Measurements from ENCODE around the gene CTCFL. TPM values are rescaled to one million over a fixed set of nuclear protein-coding genes. Genes with fewer than 3 reads are reported as not detected.

The CTCFL gene
- total and polyA plus RNA-seq, 2 of the 13 experiments (the other 11 are each of a cell fraction or from before 2014, with no cell fraction given), result 0.04 TPM; not detected in 1

DNA sequence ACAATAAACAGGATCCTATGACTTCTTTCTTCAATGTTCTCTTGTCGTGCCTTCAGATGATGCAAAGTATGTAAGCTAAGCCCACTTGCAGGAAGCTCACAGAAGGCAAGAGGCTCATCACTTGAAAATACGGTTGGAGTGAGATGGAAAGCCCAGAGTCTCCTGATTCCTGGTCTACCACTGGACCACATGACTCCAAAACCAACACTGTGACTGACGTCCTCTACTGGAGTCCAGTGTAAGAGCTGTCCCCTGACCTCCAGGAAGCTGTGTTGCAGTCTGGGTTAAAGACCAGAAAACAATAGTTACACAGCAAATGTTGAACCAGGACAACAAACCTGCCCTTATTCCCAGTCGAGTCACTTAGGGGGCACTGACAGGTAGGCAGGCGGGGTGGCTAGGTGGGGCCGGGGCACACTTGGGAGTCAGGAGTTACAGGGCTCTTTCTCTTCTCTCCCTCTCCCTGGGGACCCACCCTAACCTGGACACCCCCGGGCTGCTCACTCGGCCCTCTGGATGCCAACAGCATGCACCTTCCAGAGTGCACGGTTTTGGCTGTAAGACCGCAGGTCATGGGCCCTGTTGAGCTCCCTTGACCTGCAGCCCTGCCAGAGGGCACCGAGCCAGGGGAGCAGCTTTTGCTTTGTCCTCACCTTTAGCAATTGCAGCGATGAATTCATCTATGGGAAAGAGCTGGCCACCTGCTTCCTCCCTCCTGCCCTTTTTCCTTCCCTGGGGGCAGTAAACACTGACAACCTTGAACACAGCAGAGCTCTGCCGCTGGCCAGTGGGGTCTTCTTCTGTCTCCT is 43.4 kb upstream of the CTCFL start (continued):
- TF ChIP-seq CBFB (CRISPR knock-in tag; IDR thresholded peaks at IDR 0.05) (no peak), KLF6 (CRISPR knock-in tag; IDR thresholded peaks at IDR 0.05) (0 out of 2 replicates have a peak, but pooled peaks have one; percentile 13), NONO (IDR thresholded peaks at IDR 0.05) (no peak), NONO (CRISPR knock-in tag; conservative IDR thresholded peaks at IDR 0.05) (0 out of 2 replicates have a peak, but pooled peaks have one; percentile 56), ZNF674 (CRISPR knock-in tag; IDR thresholded peaks at IDR 0.05; ENCODE audit: low read depth) (no peak), ASH2L (IDR thresholded peaks at IDR 0.05; ENCODE audit: insufficient read length, low read depth, low read length) (peak; percentile 44), ZNF235 (CRISPR knock-in tag; IDR thresholded peaks at IDR 0.05; ENCODE audit: borderline replicate concordance) (peak; percentile 32; the same call in 1 of the 2 replicates), ZNF572 (CRISPR knock-in tag; IDR thresholded peaks at IDR 0.05) (0 out of 2 replicates have a peak, but pooled peaks have one; percentile 53), KMT2B (CRISPR knock-in tag; IDR thresholded peaks at IDR 0.05) (no peak), SMAD1 (CRISPR knock-in tag; IDR thresholded peaks at IDR 0.05; ENCODE audit: borderline replicate concordance, low read depth) (no peak; the same call in 1 of the 2 replicates), ZNF850 (CRISPR knock-in tag; conservative IDR thresholded peaks at IDR 0.05) (0 out of 2 replicates have a peak, but pooled peaks have one; percentile 28), ZNF660 (CRISPR knock-in tag; IDR thresholded peaks at IDR 0.05; ENCODE audit: borderline replicate concordance, low read depth) (no peak), ZNF607 (CRISPR knock-in tag; IDR thresholded peaks at IDR 0.05; ENCODE audit: borderline replicate concordance) (no peak; the same call in 1 of the 2 replicates), RFX5 (IDR thresholded peaks at IDR 0.05; ENCODE audit: low read depth, low read length) (no peak; the same call in 1 of the 2 replicates), ZNF33A (CRISPR knock-in tag; IDR thresholded peaks at IDR 0.05; ENCODE audit: borderline replicate concordance) (0 out of 2 replicates have a peak, but pooled peaks have one; percentile 7), ZNF7 (CRISPR knock-in tag; IDR thresholded peaks at IDR 0.05) (no peak), ZNF772 (CRISPR knock-in tag; IDR thresholded peaks at IDR 0.05) (0 out of 2 replicates have a peak, but pooled peaks have one; percentile 16), SOX5 (CRISPR knock-in tag; IDR thresholded peaks at IDR 0.05; ENCODE audit: borderline replicate concordance) (peak; percentile 74), ZNF207 (IDR thresholded peaks at IDR 0.05; ENCODE audit: borderline replicate concordance) (no peak)
- TF ChIP-seq, protein P1, sequence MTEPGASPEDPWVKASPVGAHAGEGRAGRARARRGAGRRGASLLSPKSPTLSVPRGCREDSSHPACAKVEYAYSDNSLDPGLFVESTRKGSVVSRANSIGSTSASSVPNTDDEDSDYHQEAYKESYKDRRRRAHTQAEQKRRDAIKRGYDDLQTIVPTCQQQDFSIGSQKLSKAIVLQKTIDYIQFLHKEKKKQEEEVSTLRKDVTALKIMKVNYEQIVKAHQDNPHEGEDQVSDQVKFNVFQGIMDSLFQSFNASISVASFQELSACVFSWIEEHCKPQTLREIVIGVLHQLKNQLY (CRISPR knock-in tag; IDR thresholded peaks at IDR 0.05), result no peak
- TF ChIP-seq, protein P2, sequence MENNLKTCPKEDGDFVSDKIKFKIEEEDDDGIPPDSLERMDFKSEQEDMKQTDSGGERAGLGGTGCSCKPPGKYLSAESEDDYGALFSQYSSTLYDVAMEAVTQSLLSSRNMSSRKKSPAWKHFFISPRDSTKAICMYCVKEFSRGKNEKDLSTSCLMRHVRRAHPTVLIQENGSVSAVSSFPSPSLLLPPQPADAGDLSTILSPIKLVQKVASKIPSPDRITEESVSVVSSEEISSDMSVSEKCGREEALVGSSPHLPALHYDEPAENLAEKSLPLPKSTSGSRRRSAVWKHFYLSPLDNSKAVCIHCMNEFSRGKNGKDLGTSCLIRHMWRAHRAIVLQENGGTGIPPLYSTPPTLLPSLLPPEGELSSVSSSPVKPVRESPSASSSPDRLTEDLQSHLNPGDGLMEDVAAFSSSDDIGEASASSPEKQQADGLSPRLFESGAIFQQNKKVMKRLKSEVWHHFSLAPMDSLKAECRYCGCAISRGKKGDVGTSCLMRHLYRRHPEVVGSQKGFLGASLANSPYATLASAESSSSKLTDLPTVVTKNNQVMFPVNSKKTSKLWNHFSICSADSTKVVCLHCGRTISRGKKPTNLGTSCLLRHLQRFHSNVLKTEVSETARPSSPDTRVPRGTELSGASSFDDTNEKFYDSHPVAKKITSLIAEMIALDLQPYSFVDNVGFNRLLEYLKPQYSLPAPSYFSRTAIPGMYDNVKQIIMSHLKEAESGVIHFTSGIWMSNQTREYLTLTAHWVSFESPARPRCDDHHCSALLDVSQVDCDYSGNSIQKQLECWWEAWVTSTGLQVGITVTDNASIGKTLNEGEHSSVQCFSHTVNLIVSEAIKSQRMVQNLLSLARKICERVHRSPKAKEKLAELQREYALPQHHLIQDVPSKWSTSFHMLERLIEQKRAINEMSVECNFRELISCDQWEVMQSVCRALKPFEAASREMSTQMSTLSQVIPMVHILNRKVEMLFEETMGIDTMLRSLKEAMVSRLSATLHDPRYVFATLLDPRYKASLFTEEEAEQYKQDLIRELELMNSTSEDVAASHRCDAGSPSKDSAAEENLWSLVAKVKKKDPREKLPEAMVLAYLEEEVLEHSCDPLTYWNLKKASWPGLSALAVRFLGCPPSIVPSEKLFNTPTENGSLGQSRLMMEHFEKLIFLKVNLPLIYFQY (CRISPR knock-in tag; IDR thresholded peaks at IDR 0.05; ENCODE audit: borderline replicate concordance), result peak; percentile 35; the same call in 1 of the 2 replicates
- TF ChIP-seq, protein P3, sequence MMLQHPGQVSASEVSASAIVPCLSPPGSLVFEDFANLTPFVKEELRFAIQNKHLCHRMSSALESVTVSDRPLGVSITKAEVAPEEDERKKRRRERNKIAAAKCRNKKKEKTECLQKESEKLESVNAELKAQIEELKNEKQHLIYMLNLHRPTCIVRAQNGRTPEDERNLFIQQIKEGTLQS (CRISPR knock-in tag; IDR thresholded peaks at IDR 0.05), result no peak
- TF ChIP-seq, protein P4, sequence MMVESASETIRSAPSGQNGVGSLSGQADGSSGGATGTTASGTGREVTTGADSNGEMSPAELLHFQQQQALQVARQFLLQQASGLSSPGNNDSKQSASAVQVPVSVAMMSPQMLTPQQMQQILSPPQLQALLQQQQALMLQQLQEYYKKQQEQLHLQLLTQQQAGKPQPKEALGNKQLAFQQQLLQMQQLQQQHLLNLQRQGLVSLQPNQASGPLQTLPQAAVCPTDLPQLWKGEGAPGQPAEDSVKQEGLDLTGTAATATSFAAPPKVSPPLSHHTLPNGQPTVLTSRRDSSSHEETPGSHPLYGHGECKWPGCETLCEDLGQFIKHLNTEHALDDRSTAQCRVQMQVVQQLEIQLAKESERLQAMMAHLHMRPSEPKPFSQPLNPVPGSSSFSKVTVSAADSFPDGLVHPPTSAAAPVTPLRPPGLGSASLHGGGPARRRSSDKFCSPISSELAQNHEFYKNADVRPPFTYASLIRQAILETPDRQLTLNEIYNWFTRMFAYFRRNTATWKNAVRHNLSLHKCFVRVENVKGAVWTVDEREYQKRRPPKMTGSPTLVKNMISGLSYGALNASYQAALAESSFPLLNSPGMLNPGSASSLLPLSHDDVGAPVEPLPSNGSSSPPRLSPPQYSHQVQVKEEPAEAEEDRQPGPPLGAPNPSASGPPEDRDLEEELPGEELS (CRISPR knock-in tag; IDR thresholded peaks at IDR 0.05), result 0 out of 2 replicates have a peak, but pooled peaks have one; percentile 32
